MM.1S (cell line): ENCODE measurements around the gene PRODH.
"Not testable (repeated sequence)": the region's sequence is repeated elsewhere in the genome, so short reads cannot be mapped to it uniquely, and the experiment has no call there.

Experiments used
- CTCF ChIP-seq: fragments of 300-600 bp; sonication (generic); IDR thresholded peaks from 2 replicates; pipeline ENCODE4 v1.5.1; 2016; ENCODE audit warnings: antibody characterized with exemption, low read length, mixed read lengths
- EZH2 ChIP-seq: fragments of 300-600 bp; sonication (generic); optimal IDR thresholded peaks from 2 replicates; pipeline ENCODE3; 2017; ENCODE audit warnings: low read depth, mild to moderate bottlenecking, antibody characterized with exemption, low read length, mixed read lengths
- EZH2phosphoT487 ChIP-seq: fragments of 300-600 bp; sonication (generic); IDR thresholded peaks from 2 replicates; pipeline ENCODE4 v1.6.1; 2018; ENCODE audit warnings: antibody characterized with exemption, low read length

- not testable (repeated sequence) for TF ChIP-seq CTCF, EZH2phosphoT487, EZH2
These were observed 21.5 kb downstream of the PRODH start for GRCh38 chr22:18914558-18914957.
